Esophagus muscularis mucosa (tissue), 3 donors: ENCODE data around the gene TEDDM1.

Experiments
- CTCF ChIP-seq, 3 experiments: fragments of 200-600 bp in 2 of 3; fragments of 450-650 bp in 1 of 3; sonication (generic) in 2 of 3; IDR thresholded peaks; one replicate each; pipeline ENCODE4 v1.5.1; 2017 to 2019; ENCODE audit warnings: antibody characterized with exemption in 3 of 3, mild to moderate bottlenecking in 2 of 3, moderate library complexity in 1 of 3
- POLR2AphosphoS5 ChIP-seq, 2 donors: sonication (generic); formaldehyde crosslinking; IDR thresholded peaks; one replicate each; pipeline ENCODE4 v1.6.1; 2017; ENCODE audit warnings: antibody characterized with exemption in 2 of 2

GRCh38 chr1:182447660-182448059, 47.2 kb upstream of the TEDDM1 start:
- no peak for TF ChIP-seq CTCF (IDR thresholded peaks at IDR 0.05)
- TF ChIP-seq POLR2AphosphoS5 (IDR thresholded peaks at IDR 0.05), result no peak
